Liver (tissue), 9 donors: ENCODE data around the gene APP. TPM values are rescaled to one million over a fixed set of nuclear protein-coding genes. Genes with fewer than 3 reads are reported as not detected.

ENCODE experiments used
- DNase-seq: peaks from one replicate; pipeline ENCODE4 v3.0.0-alpha.2; 2017; ENCODE audit warnings: low spot score
- H3K27ac ChIP-seq, 2 donors: one replicate each; pipeline ENCODE4 v1.7.0; 2013; ENCODE audit warnings: inconsistent platforms in 2 of 2, low read length in 2 of 2, control low read depth in 1 of 2, low read depth in 1 of 2, mild to moderate bottlenecking in 1 of 2
- H3K27me3 ChIP-seq, 4 donors: one replicate each; pipeline versions ENCODE4 v1.6.1 to v1.7.0; 2013; ENCODE audit warnings: low read length in 3 of 4, inconsistent platforms in 1 of 4, mild to moderate bottlenecking in 1 of 4, moderate library complexity in 1 of 4; ENCODE audit not compliant: control insufficient read depth in 4 of 4, insufficient read depth in 4 of 4
- H3K36me3 ChIP-seq, 4 donors: one replicate each; pipeline versions ENCODE4 v1.6.1 to v1.7.0; 2013; ENCODE audit warnings: low read length in 3 of 4, mild to moderate bottlenecking in 3 of 4, low read depth in 1 of 4, moderate library complexity in 1 of 4; ENCODE audit not compliant: control insufficient read depth in 4 of 4, insufficient read depth in 3 of 4
- H3K4me1 ChIP-seq, 4 donors: one replicate each; pipeline versions ENCODE4 v1.6.1 to v1.7.0; 2013; ENCODE audit warnings: low read length in 3 of 4, mild to moderate bottlenecking in 3 of 4, moderate library complexity in 1 of 4; ENCODE audit not compliant: control insufficient read depth in 4 of 4, insufficient read depth in 4 of 4
- H3K4me3 ChIP-seq, 3 donors: one replicate each; pipeline versions ENCODE4 v1.6.1 to v1.7.0; 2013; ENCODE audit warnings: low read length in 3 of 3, control low read depth in 1 of 3, low read depth in 1 of 3, mild to moderate bottlenecking in 1 of 3
- H3K9ac ChIP-seq, 2 donors: one replicate each; pipeline ENCODE4 v1.7.0; 2013; ENCODE audit warnings: low read length in 2 of 2, mild to moderate bottlenecking in 2 of 2, moderate library complexity in 2 of 2, control low read depth in 1 of 2, low read depth in 1 of 2
- H3K9me3 ChIP-seq, 4 donors: one replicate each; pipeline versions ENCODE4 v1.6.1 to v1.7.0; 2013; ENCODE audit warnings: low read length in 3 of 4; ENCODE audit not compliant: control insufficient read depth in 4 of 4
- ATF3 ChIP-seq: IDR thresholded peaks from 2 replicates; pipeline ENCODE4 v1.6.1; 2016; ENCODE audit warnings: antibody characterized with exemption
- CTCF ChIP-seq: fragments of 150-350 bp; IDR thresholded peaks from 2 replicates; pipeline ENCODE4 v1.5.1; 2017; ENCODE audit warnings: improper control_type of control experiment, low read depth, low read length; ENCODE audit not compliant: missing input control
- EGR1 ChIP-seq, 2 donors: IDR thresholded peaks; 2 replicates each; pipeline ENCODE4 v1.6.1; 2016 to 2018; ENCODE audit warnings: antibody characterized with exemption in 2 of 2, low read depth in 2 of 2
- FOXA1 ChIP-seq: IDR thresholded peaks from 2 replicates; pipeline ENCODE4 v1.6.1; 2016; ENCODE audit warnings: antibody characterized with exemption
- FOXA2 ChIP-seq: IDR thresholded peaks from 2 replicates; pipeline ENCODE4 v1.6.1; 2016; ENCODE audit warnings: antibody characterized with exemption
- GABPA ChIP-seq, 2 donors: IDR thresholded peaks in 1 of 2; conservative IDR thresholded peaks in 1 of 2; 2 replicates each; pipeline ENCODE4 v1.6.1; 2016; ENCODE audit warnings: antibody characterized with exemption in 2 of 2, mild to moderate bottlenecking in 1 of 2, moderate library complexity in 1 of 2
- HNF4A ChIP-seq, 2 donors: conservative IDR thresholded peaks; 2 replicates each; pipeline ENCODE4 v1.6.1; 2016; ENCODE audit warnings: antibody characterized with exemption in 2 of 2, mild to moderate bottlenecking in 2 of 2
- HNF4G ChIP-seq: IDR thresholded peaks from 2 replicates; pipeline ENCODE4 v1.6.1; 2016; ENCODE audit warnings: antibody characterized with exemption
- JUND ChIP-seq, 2 donors: IDR thresholded peaks; 2 replicates each; pipeline ENCODE4 v1.6.1; 2016; ENCODE audit warnings: antibody characterized with exemption in 2 of 2
- MAX ChIP-seq: IDR thresholded peaks from 2 replicates; pipeline ENCODE4 v1.6.1; 2016; ENCODE audit warnings: antibody characterized with exemption
- NR2F2 ChIP-seq: IDR thresholded peaks from 2 replicates; pipeline ENCODE4 v1.6.1; 2016; ENCODE audit warnings: antibody characterized with exemption
- RAD21 ChIP-seq, 2 donors: IDR thresholded peaks; 2 replicates each; pipeline ENCODE4 v1.6.1; 2016; ENCODE audit warnings: antibody characterized with exemption in 2 of 2, mild to moderate bottlenecking in 2 of 2
- REST ChIP-seq: IDR thresholded peaks from 2 replicates; pipeline ENCODE4 v1.6.1; 2016; ENCODE audit warnings: antibody characterized with exemption, mild to moderate bottlenecking
- RXRA ChIP-seq, 2 donors: IDR thresholded peaks; 2 replicates each; pipeline ENCODE4 v1.6.1; 2017 to 2018; ENCODE audit warnings: antibody characterized with exemption in 2 of 2, mild to moderate bottlenecking in 1 of 2
- SP1 ChIP-seq: IDR thresholded peaks from 2 replicates; pipeline ENCODE4 v1.6.1; 2018; ENCODE audit warnings: antibody characterized with exemption, mild to moderate bottlenecking
- TAF1 ChIP-seq: conservative IDR thresholded peaks from 2 replicates; pipeline ENCODE4 v1.6.1; 2016; ENCODE audit warnings: antibody characterized with exemption, mild to moderate bottlenecking
- YY1 ChIP-seq: IDR thresholded peaks from 2 replicates; pipeline ENCODE4 v1.6.1; 2016; ENCODE audit warnings: antibody characterized with exemption, mild to moderate bottlenecking
- ZBTB33 ChIP-seq: IDR thresholded peaks from 2 replicates; pipeline ENCODE4 v1.6.1; 2016; ENCODE audit warnings: antibody characterized with exemption
- WGBS: extraction: QIAGEN DNeasy Blood & Tissue Kit; methylation state at CpG from one replicate; pipeline ENCODE4 v1.1.7; 2013; 5-methylcytosine and 5-hydroxymethylcytosine counted together
- polyA plus RNA-seq, 2 donors: library from polyadenylated mRNA; stranded (reverse) in 1 of 2; unstranded in 1 of 2; fragments of 200-250 nt in 1 of 2; fragments of >200 nt in 1 of 2; fragmentation: Nextera tagmentation in 1 of 2; extraction: Ambion mirVana in 1 of 2; gene quantifications; one replicate each; pipeline versions ENCODE4 v1.2.1 to v1.2.3, GENCODE V29; 2013 to 2015
- total RNA-seq, 2 donors: library from RNA; depleted of rRNA; stranded (reverse); fragments of >200 nt; gene quantifications; one replicate each; pipeline ENCODE4 v1.2.3, GENCODE V29; 2014
- donor health status: healthy.
- donor health status: healthy.
- donor health status: healthy.
- donor health status: healthy.
- donor health status: healthy.

APP gene
- total and polyA plus RNA-seq, 4 donors, result 24.9 to 201 (median 111) TPM

- TF ChIP-seq ZBTB33, result no peak
- TF ChIP-seq YY1, result no peak
Measured at GRCh38 chr21:26003404-26003803, 167.2 kb downstream of the APP start (continued).

- Histone ChIP-seq H3K9ac (no peak overlapping the region), H3K36me3 (peaks cover 0 to 7% (median 3%) of the 10 kb centered on the region in 4 donors), H3K27ac (no peak overlapping the region), H3K4me1 (no peaks in the 10 kb centered on the region), H3K4me3 (no peak overlapping the region), H3K27me3 (no peaks in the 10 kb centered on the region), H3K9me3 (no peaks in the 10 kb centered on the region)
- no peak for DNase-seq
- TF ChIP-seq HNF4G (no peak), NR2F2 (no peak), EGR1 (IDR thresholded peaks at IDR 0.05; ENCODE audit: low read depth in 2 of 2) (no peak), SP1 (no peak), JUND (IDR thresholded peaks at IDR 0.05) (no peak), ATF3 (no peak), FOXA2 (no peak), CTCF (no peak), TAF1 (no peak)
- 93% methylated on average over 5 of the region's 5 CpGs for WGBS
Measured at GRCh38 chr21:26001356-26001755, 169.2 kb downstream of the APP start.

GRCh38 chr21:25999921-26000582, 170.5 kb downstream of the APP start:
- H3K27ac ChIP-seq, result no peak overlapping the region
- peaks cover 0 to 8% (median 5%) of the 10 kb centered on the region in 4 donors for H3K36me3 ChIP-seq
- no peaks in the 10 kb centered on the region for H3K27me3 ChIP-seq
- 80% methylated on average over 19 of the region's 19 CpGs for WGBS
- H3K9ac ChIP-seq, result no peak overlapping the region
- DNase-seq, result no peak
- no peaks in the 10 kb centered on the region for H3K9me3 ChIP-seq
- H3K4me3 ChIP-seq, result no peak overlapping the region
- no peaks in the 10 kb centered on the region for H3K4me1 ChIP-seq
- TF ChIP-seq FOXA1 (no peak), GABPA (IDR thresholded peaks at IDR 0.05 in 1 of 2, conservative IDR thresholded peaks at IDR 0.05 in 1 of 2) (no peak), EGR1 (IDR thresholded peaks at IDR 0.05; ENCODE audit: low read depth in 2 of 2) (no peak), CTCF (no peak), NR2F2 (no peak), TAF1 (no peak), MAX (no peak), ATF3 (no peak), RAD21 (IDR thresholded peaks at IDR 0.05) (no peak), SP1 (no peak), HNF4G (no peak), YY1 (no peak), REST (no peak), HNF4A (conservative IDR thresholded peaks at IDR 0.05) (no peak), RXRA (IDR thresholded peaks at IDR 0.05) (no peak), FOXA2 (no peak)
